ENCODE data around the gene TAOK1.
"Not testable (repeated sequence)": the region's sequence is repeated elsewhere in the genome, so short reads cannot be mapped to it uniquely, and the experiment has no call there.

TAOK1 gene

GRCh38 chr17:29445844-29446243 is 55.7 kb downstream of the TAOK1 start:
- no peak for DNase-seq (ENCODE audit: low read depth)

- no peak for DNase-seq (ENCODE audit: low read depth)
Measured at GRCh38 chr17:29449865-29450671, 59.9 kb downstream of the TAOK1 start.

- no peak for DNase-seq (ENCODE audit: low read depth)
Measured at GRCh38 chr17:29451121-29451742, 61.1 kb downstream of the TAOK1 start.

GRCh38 chr17:29458066-29458465 is 67.9 kb downstream of the TAOK1 start:
- DNase-seq (ENCODE audit: low read depth): no peak

- no peak for DNase-seq (ENCODE audit: low read depth)
Measured at GRCh38 chr17:29461483-29462206, 71.5 kb downstream of the TAOK1 start.

- no peak for DNase-seq (ENCODE audit: low read depth)
Measured at GRCh38 chr17:29469276-29469675, 79.1 kb downstream of the TAOK1 start.

- DNase-seq (ENCODE audit: low read depth): not testable (repeated sequence)
Measured at GRCh38 chr17:29473437-29473836, 83.3 kb downstream of the TAOK1 start.

- no peak for DNase-seq (ENCODE audit: low read depth)
Measured at GRCh38 chr17:29474297-29474696, 84.1 kb downstream of the TAOK1 start.

- DNase-seq (ENCODE audit: low read depth): no peak
Measured at GRCh38 chr17:29475891-29476290, 85.7 kb downstream of the TAOK1 start.

GRCh38 chr17:29480249-29480928 is 90.2 kb downstream of the TAOK1 start:
- DNase-seq (ENCODE audit: low read depth): not testable (repeated sequence)

- DNase-seq (ENCODE audit: low read depth): no peak
Measured at GRCh38 chr17:29483503-29483902, 93.3 kb downstream of the TAOK1 start.

- no peak for DNase-seq (ENCODE audit: low read depth)
Measured at GRCh38 chr17:29495011-29495410, 104.8 kb downstream of the TAOK1 start.

GRCh38 chr17:29504711-29505110 is 114.5 kb downstream of the TAOK1 start:
- no peak for DNase-seq (ENCODE audit: low read depth)

- no peak for DNase-seq (ENCODE audit: low read depth)
Measured at GRCh38 chr17:29505836-29506235, 115.7 kb downstream of the TAOK1 start.

GRCh38 chr17:29510953-29511352 is 120.8 kb downstream of the TAOK1 start:
- no peak for DNase-seq (ENCODE audit: low read depth)

GRCh38 chr17:29514792-29515191 is 124.6 kb downstream of the TAOK1 start:
- DNase-seq (ENCODE audit: low read depth): no peak

- no peak for DNase-seq (ENCODE audit: low read depth)
Measured at GRCh38 chr17:29518359-29518758, 128.2 kb downstream of the TAOK1 start.

- DNase-seq (ENCODE audit: low read depth): no peak
Measured at GRCh38 chr17:29524692-29525091, 134.5 kb downstream of the TAOK1 start.

GRCh38 chr17:29526322-29526721 is 136.2 kb downstream of the TAOK1 start:
- no peak for DNase-seq (ENCODE audit: low read depth)

GRCh38 chr17:29533976-29534375 is 143.8 kb downstream of the TAOK1 start:
- no peak for DNase-seq (ENCODE audit: low read depth)

GRCh38 chr17:29544066-29544465 is 153.9 kb downstream of the TAOK1 start:
- no peak for DNase-seq (ENCODE audit: low read depth)

- DNase-seq (ENCODE audit: low read depth): no peak
Measured at GRCh38 chr17:29546085-29546484, 155.9 kb downstream of the TAOK1 start.

Data from activated T-helper 9 cell treated with anti-CD3 and anti-CD28 coated beads, Interleukin-2, amount 50 U/mL, for 16 hours (primary cell).